Neural crest cell (in vitro differentiated cells): ENCODE results near the gene EEF1A2. TPM values are rescaled to one million over a fixed set of nuclear protein-coding genes. Genes with fewer than 3 reads are reported as not detected.

Experiments
- DNase-seq: peaks from one replicate; pipeline ENCODE4 v3.0.0; 2021; ENCODE audit warnings: low read depth, mixed read lengths, low spot score
- H3K27ac Mint-ChIP-seq: one replicate; pipeline ENCODE4 v1.8.0; 2021; ENCODE audit warnings: mild to moderate bottlenecking, mixed read lengths; ENCODE audit not compliant: unreplicated experiment
- H3K27me3 Mint-ChIP-seq: 2 replicates; pipeline ENCODE4 v1.8.0; 2021; ENCODE audit warnings: low read depth, mild to moderate bottlenecking, mixed read lengths
- H3K36me3 Mint-ChIP-seq: 2 replicates; pipeline ENCODE4 v1.8.0; 2021; ENCODE audit warnings: low read depth, mild to moderate bottlenecking, mixed read lengths
- H3K4me1 Mint-ChIP-seq: 2 replicates; pipeline ENCODE4 v1.8.0; 2021; ENCODE audit warnings: mixed read lengths
- H3K4me3 Mint-ChIP-seq: one replicate; pipeline ENCODE4 v1.8.0; 2021; ENCODE audit warnings: mild to moderate bottlenecking, mixed read lengths
- H3K9me3 Mint-ChIP-seq: 2 replicates; pipeline ENCODE4 v1.8.0; 2021; ENCODE audit warnings: mixed read lengths
- CTCF ChIP-seq: fragments of 200-600 bp; sonication (generic); conservative IDR thresholded peaks from 2 replicates; pipeline ENCODE4 v1.5.0; 2021; ENCODE audit warnings: antibody characterized with exemption, mild to moderate bottlenecking
- total RNA-seq: library from RNA; stranded (reverse); gene quantifications from 2 replicates; pipeline ENCODE4 v1.2.1, GENCODE V29; 2021

EEF1A2 gene
- total RNA-seq, 1 donor from 2014 or later = 4.6 TPM

- Mint-ChIP-seq H3K27ac (no peak overlapping the region), H3K36me3 (no peaks in the 10 kb centered on the region), H3K4me1 (no peaks in the 10 kb centered on the region), H3K4me3 (no peak overlapping the region), H3K27me3 (peaks cover 44% of the 10 kb centered on the region), H3K9me3 (no peaks in the 10 kb centered on the region)
- no peak for TF ChIP-seq CTCF
- DNase-seq = no peak
Measured at GRCh38 chr20:63478346-63479302, 20.3 kb downstream of the EEF1A2 start.

GRCh38 chr20:63477944-63478343, 20.9 kb downstream of the EEF1A2 start:
- no peak for TF ChIP-seq CTCF
- no peak for DNase-seq
- Mint-ChIP-seq H3K27me3 (peaks cover 44% of the 10 kb centered on the region), H3K27ac (no peak overlapping the region), H3K4me1 (no peaks in the 10 kb centered on the region), H3K36me3 (no peaks in the 10 kb centered on the region), H3K9me3 (no peaks in the 10 kb centered on the region), H3K4me3 (no peak overlapping the region)

- no peak overlapping the region for H3K4me3 Mint-ChIP-seq
- H3K9me3 Mint-ChIP-seq = no peaks in the 10 kb centered on the region
- H3K4me1 Mint-ChIP-seq = no peaks in the 10 kb centered on the region
- no peak for TF ChIP-seq CTCF
- peaks cover 44% of the 10 kb centered on the region for H3K27me3 Mint-ChIP-seq
- no peak for DNase-seq
- no peaks in the 10 kb centered on the region for H3K36me3 Mint-ChIP-seq
- no peak overlapping the region for H3K27ac Mint-ChIP-seq
Measured at GRCh38 chr20:63477061-63477616, 21.7 kb downstream of the EEF1A2 start.

GRCh38 chr20:63475209-63475608, 23.7 kb downstream of the EEF1A2 start:
- no peak for DNase-seq
- peaks cover 2% of the 10 kb centered on the region for H3K4me1 Mint-ChIP-seq
- TF ChIP-seq CTCF = no peak
- no peaks in the 10 kb centered on the region for H3K9me3 Mint-ChIP-seq
- peak overlapping the region; percentile 72 for H3K4me3 Mint-ChIP-seq
- no peaks in the 10 kb centered on the region for H3K36me3 Mint-ChIP-seq
- peaks cover 39% of the 10 kb centered on the region for H3K27me3 Mint-ChIP-seq
- H3K27ac Mint-ChIP-seq = no peak overlapping the region

- no peak for DNase-seq
- Mint-ChIP-seq H3K27ac (no peak overlapping the region), H3K9me3 (no peaks in the 10 kb centered on the region), H3K36me3 (no peaks in the 10 kb centered on the region), H3K4me3 (peak overlapping the region; percentile 79), H3K4me1 (peaks cover 4% of the 10 kb centered on the region), H3K27me3 (peaks cover 37% of the 10 kb centered on the region)
- no peak for TF ChIP-seq CTCF
Measured at GRCh38 chr20:63473555-63474449, 25.1 kb downstream of the EEF1A2 start.
